Measurements from ENCODE around the gene FUS.

DNA sequence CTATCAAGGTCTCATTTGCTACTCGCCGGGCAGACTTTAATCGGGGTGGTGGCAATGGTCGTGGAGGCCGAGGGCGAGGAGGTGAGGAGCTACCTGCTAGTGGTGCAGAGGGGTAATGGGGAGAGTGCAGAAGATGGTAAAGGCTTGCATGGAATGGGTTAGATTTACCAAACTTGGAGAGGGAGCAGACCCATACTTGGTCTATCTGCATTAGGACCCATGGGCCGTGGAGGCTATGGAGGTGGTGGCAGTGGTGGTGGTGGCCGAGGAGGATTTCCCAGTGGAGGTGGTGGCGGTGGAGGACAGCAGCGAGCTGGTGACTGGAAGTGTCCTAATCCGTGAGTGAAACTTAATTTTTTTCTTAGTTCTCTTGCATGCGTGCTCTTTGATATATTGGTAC lies 10.1 kb downstream of the FUS start:
- TF ChIP-seq POLR2A (IDR thresholded peaks at IDR 0.05) (no peak), POLR2AphosphoS5 (IDR thresholded peaks at IDR 0.05) (no peak)
- TF ChIP-seq, protein P1, sequence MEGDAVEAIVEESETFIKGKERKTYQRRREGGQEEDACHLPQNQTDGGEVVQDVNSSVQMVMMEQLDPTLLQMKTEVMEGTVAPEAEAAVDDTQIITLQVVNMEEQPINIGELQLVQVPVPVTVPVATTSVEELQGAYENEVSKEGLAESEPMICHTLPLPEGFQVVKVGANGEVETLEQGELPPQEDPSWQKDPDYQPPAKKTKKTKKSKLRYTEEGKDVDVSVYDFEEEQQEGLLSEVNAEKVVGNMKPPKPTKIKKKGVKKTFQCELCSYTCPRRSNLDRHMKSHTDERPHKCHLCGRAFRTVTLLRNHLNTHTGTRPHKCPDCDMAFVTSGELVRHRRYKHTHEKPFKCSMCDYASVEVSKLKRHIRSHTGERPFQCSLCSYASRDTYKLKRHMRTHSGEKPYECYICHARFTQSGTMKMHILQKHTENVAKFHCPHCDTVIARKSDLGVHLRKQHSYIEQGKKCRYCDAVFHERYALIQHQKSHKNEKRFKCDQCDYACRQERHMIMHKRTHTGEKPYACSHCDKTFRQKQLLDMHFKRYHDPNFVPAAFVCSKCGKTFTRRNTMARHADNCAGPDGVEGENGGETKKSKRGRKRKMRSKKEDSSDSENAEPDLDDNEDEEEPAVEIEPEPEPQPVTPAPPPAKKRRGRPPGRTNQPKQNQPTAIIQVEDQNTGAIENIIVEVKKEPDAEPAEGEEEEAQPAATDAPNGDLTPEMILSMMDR (IDR thresholded peaks at IDR 0.05): no peak

Data from prostate gland (tissue), 2 donors.